ENCODE measurements around the gene ANO2.

ANO2 gene

GRCh38 chr12:5882511-5883190 lies 62.4 kb downstream of the ANO2 start:
- Histone ChIP-seq H3K4me3 (ENCODE audit: low read length) (no peak overlapping the region), H3K27ac (ENCODE audit: low read depth, low read length) (no peak overlapping the region), H3K9me3 (ENCODE audit: insufficient read depth, low read depth, low read length) (no peaks in the 10 kb centered on the region), H3K9ac (ENCODE audit: low read depth, low read length) (no peak overlapping the region), H3K27me3 (ENCODE audit: insufficient read depth, low read length) (no peaks in the 10 kb centered on the region), H3K4me1 (ENCODE audit: insufficient read depth, low read length) (peaks cover 16% of the 10 kb centered on the region), H3K36me3 (ENCODE audit: insufficient read depth, low read length) (no peaks in the 10 kb centered on the region)
- 69% methylated on average over 8 of the region's 8 CpGs for WGBS

DNA sequence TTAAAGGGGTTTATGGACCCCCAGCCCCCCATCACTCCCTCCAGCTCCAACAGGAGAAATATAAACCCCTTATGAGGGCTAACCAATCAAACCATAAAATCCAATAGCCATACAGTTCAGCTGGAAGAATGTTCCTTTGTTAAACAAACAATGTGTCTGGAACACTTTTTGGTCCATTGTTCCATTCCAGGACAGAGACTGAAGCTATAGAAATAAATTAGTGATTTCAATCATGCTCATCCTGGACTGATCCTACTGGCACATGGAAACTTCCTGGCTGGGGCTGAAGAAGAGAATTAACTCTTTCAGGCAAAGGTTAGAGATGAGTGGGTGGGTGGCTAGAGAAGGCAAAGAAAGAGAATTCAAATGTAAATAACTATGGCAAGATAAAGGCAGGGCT lies 63.4 kb downstream of the ANO2 start:
- no peak overlapping the region for H3K27ac ChIP-seq (ENCODE audit: low read depth, low read length)
- no peaks in the 10 kb centered on the region for H3K27me3 ChIP-seq (ENCODE audit: insufficient read depth, low read length)
- peaks cover 16% of the 10 kb centered on the region for H3K4me1 ChIP-seq (ENCODE audit: insufficient read depth, low read length)
- H3K9ac ChIP-seq (ENCODE audit: low read depth, low read length), result no peak overlapping the region
- no peaks in the 10 kb centered on the region for H3K9me3 ChIP-seq (ENCODE audit: insufficient read depth, low read depth, low read length)
- H3K36me3 ChIP-seq (ENCODE audit: insufficient read depth, low read length), result no peaks in the 10 kb centered on the region
- no peak overlapping the region for H3K4me3 ChIP-seq (ENCODE audit: low read length)

DNA sequence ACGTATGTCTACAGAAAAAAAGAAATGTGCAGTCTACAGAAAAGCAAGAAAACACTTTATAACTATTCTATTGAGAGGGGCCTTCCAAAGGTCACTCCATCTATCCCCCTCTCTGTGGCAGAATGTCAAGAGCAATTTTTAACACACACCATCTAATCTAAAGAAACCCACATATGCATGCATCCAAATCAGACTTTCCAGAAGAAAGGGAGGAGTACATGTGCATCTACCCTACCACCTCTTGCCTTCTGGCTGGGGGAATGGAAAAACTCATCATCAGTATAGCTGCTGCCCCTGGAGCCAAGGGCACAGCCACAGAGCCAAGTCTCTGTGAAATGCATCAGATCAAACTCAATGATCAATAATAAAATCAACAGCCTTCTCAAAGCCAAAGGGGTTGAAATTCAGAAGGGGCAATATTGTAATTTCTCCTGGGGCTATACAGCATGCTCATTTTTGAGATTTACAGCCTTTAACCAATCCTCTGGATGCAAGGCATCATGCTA lies 63.9 kb downstream of the ANO2 start:
- Histone ChIP-seq H3K36me3 (ENCODE audit: insufficient read depth, low read length) (no peaks in the 10 kb centered on the region), H3K9ac (ENCODE audit: low read depth, low read length) (no peak overlapping the region), H3K9me3 (ENCODE audit: insufficient read depth, low read depth, low read length) (no peaks in the 10 kb centered on the region), H3K27ac (ENCODE audit: low read depth, low read length) (no peak overlapping the region), H3K4me1 (ENCODE audit: insufficient read depth, low read length) (peaks cover 16% of the 10 kb centered on the region), H3K4me3 (ENCODE audit: low read length) (no peak overlapping the region), H3K27me3 (ENCODE audit: insufficient read depth, low read length) (no peaks in the 10 kb centered on the region)
- no CpG with 5 or more reads among the region's 1 CpG for WGBS

- H3K27me3 ChIP-seq (ENCODE audit: insufficient read depth, low read length), result no peaks in the 10 kb centered on the region
- H3K9ac ChIP-seq (ENCODE audit: low read depth, low read length), result no peak overlapping the region
- no peaks in the 10 kb centered on the region for H3K36me3 ChIP-seq (ENCODE audit: insufficient read depth, low read length)
- WGBS, result 95% methylated on average over 3 of the region's 4 CpGs
- no peaks in the 10 kb centered on the region for H3K9me3 ChIP-seq (ENCODE audit: insufficient read depth, low read depth, low read length)
- no peak overlapping the region for H3K4me3 ChIP-seq (ENCODE audit: low read length)
- no peak overlapping the region for H3K27ac ChIP-seq (ENCODE audit: low read depth, low read length)
- peaks cover 6% of the 10 kb centered on the region; the same call in 1 of the 2 replicates for H3K4me1 ChIP-seq (ENCODE audit: insufficient read depth, low read length)
Measured at GRCh38 chr12:5875851-5876250, 69.2 kb downstream of the ANO2 start.

DNA sequence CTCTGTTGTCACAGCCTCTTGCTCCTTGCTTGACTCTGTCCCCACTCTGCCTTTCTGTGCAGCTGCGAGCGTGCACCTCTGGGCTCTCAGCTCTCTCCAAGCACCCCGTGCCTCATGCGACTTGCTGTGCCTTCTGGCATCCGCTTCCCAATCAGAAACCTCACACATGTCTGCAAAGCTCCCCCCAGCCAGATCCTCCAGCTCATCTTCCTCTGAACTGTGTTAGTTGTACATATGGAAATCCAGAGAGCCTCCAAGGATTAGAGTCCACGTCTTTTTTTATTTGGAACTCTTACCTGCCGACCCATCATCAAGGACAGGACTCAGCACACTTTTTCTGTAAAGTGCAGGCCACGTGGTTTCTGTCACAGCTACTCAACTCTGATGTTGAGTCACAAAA lies 70.5 kb downstream of the ANO2 start:
- Histone ChIP-seq H3K4me3 (ENCODE audit: low read length) (no peak overlapping the region), H3K36me3 (ENCODE audit: insufficient read depth, low read length) (no peaks in the 10 kb centered on the region), H3K27me3 (ENCODE audit: insufficient read depth, low read length) (no peaks in the 10 kb centered on the region), H3K27ac (ENCODE audit: low read depth, low read length) (no peak overlapping the region), H3K4me1 (ENCODE audit: insufficient read depth, low read length) (peaks cover 6% of the 10 kb centered on the region; the same call in 1 of the 2 replicates), H3K9ac (ENCODE audit: low read depth, low read length) (no peak overlapping the region), H3K9me3 (ENCODE audit: insufficient read depth, low read depth, low read length) (no peaks in the 10 kb centered on the region)
- WGBS, result 90% methylated on average over 8 of the region's 8 CpGs

GRCh38 chr12:5873281-5873919 lies 71.7 kb downstream of the ANO2 start:
- peaks cover 6% of the 10 kb centered on the region; the same call in 1 of the 2 replicates for H3K4me1 ChIP-seq (ENCODE audit: insufficient read depth, low read length)
- 63% methylated on average over 10 of the region's 10 CpGs for WGBS
- H3K36me3 ChIP-seq (ENCODE audit: insufficient read depth, low read length), result no peaks in the 10 kb centered on the region
- no peak overlapping the region for H3K4me3 ChIP-seq (ENCODE audit: low read length)
- H3K27me3 ChIP-seq (ENCODE audit: insufficient read depth, low read length), result no peaks in the 10 kb centered on the region
- no peak overlapping the region for H3K9ac ChIP-seq (ENCODE audit: low read depth, low read length)
- no peak overlapping the region for H3K27ac ChIP-seq (ENCODE audit: low read depth, low read length)
- H3K9me3 ChIP-seq (ENCODE audit: insufficient read depth, low read depth, low read length), result no peaks in the 10 kb centered on the region

DNA sequence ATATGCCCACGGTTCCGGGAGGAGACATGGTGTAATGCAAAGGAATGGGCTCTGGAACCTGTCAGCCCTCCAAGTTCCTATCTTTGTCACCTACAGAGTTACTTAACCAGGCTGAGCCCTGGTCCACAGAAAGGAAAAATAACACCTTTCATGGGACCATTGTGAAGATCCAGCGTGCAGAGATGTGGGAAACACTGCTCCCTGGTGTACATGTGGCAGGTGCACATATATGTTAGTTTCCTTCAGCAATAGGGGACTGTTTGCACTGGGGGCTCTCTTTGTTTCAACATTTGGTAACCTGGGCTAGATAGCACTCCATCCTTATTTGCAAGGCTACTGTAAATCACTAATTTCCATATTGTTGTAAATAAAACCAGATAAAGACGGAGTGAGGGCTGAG lies 72.3 kb downstream of the ANO2 start:
- H3K27me3 ChIP-seq (ENCODE audit: insufficient read depth, low read length), result no peaks in the 10 kb centered on the region
- 89% methylated on average over 4 of the region's 4 CpGs for WGBS
- H3K27ac ChIP-seq (ENCODE audit: low read depth, low read length), result no peak overlapping the region
- H3K4me1 ChIP-seq (ENCODE audit: insufficient read depth, low read length), result peaks cover 6% of the 10 kb centered on the region; the same call in 1 of the 2 replicates
- H3K9me3 ChIP-seq (ENCODE audit: insufficient read depth, low read depth, low read length), result no peaks in the 10 kb centered on the region
- no peaks in the 10 kb centered on the region for H3K36me3 ChIP-seq (ENCODE audit: insufficient read depth, low read length)
- H3K4me3 ChIP-seq (ENCODE audit: low read length), result no peak overlapping the region
- no peak overlapping the region for H3K9ac ChIP-seq (ENCODE audit: low read depth, low read length)

GRCh38 chr12:5871741-5872140 lies 73.3 kb downstream of the ANO2 start:
- H3K4me1 ChIP-seq (ENCODE audit: insufficient read depth, low read length), result peaks cover 6% of the 10 kb centered on the region; the same call in 1 of the 2 replicates
- H3K27me3 ChIP-seq (ENCODE audit: insufficient read depth, low read length), result no peaks in the 10 kb centered on the region
- H3K27ac ChIP-seq (ENCODE audit: low read depth, low read length), result no peak overlapping the region
- H3K9ac ChIP-seq (ENCODE audit: low read depth, low read length), result no peak overlapping the region
- no peaks in the 10 kb centered on the region for H3K36me3 ChIP-seq (ENCODE audit: insufficient read depth, low read length)
- no peaks in the 10 kb centered on the region for H3K9me3 ChIP-seq (ENCODE audit: insufficient read depth, low read depth, low read length)
- no peak overlapping the region for H3K4me3 ChIP-seq (ENCODE audit: low read length)
- WGBS, result 86% methylated on average over 1 of the region's 1 CpG

- Histone ChIP-seq H3K36me3 (ENCODE audit: insufficient read depth, low read length) (no peaks in the 10 kb centered on the region), H3K4me3 (ENCODE audit: low read length) (no peak overlapping the region), H3K27me3 (ENCODE audit: insufficient read depth, low read length) (no peaks in the 10 kb centered on the region), H3K4me1 (ENCODE audit: insufficient read depth, low read length) (peaks cover 6% of the 10 kb centered on the region; the same call in 1 of the 2 replicates), H3K27ac (ENCODE audit: low read depth, low read length) (no peak overlapping the region), H3K9me3 (ENCODE audit: insufficient read depth, low read depth, low read length) (no peaks in the 10 kb centered on the region), H3K9ac (ENCODE audit: low read depth, low read length) (no peak overlapping the region)
- 84% methylated on average over 3 of the region's 3 CpGs for WGBS
Measured at GRCh38 chr12:5870183-5870582, 74.9 kb downstream of the ANO2 start.

DNA sequence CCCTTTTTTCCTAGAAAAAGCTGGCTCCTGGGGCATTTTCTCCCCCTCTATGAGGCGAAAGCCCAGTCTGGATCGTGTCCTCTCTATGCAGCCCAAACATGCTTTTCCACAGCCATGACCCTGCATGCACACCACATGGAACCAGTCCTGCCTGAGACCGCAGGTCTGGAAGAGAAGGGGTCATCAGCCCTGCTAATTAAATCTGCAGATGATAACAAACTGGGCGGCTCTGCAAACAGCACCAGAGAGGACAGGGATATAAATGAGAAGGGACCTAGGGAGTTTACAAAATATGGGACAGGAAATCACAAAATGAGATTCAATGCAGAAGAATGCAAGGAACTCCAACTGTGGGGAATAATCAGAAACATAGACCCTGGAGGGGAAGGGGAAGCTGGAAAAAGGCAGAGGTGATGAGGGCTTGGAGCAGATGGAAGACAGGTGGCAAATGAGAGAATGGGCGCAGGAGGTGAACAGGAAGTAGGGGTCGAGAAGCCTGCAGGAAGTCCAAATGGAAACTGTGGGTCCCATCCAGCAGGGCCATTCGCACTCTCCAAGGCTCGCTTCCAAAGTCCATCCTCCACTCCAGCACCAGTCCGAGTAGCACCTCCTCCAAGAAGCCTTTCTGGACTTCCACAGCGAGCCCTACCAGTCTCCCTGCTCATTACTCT lies 76.3 kb downstream of the ANO2 start:
- WGBS, result 92% methylated on average over 10 of the region's 10 CpGs
- Histone ChIP-seq H3K27me3 (ENCODE audit: insufficient read depth, low read length) (no peaks in the 10 kb centered on the region), H3K4me1 (ENCODE audit: insufficient read depth, low read length) (0 out of 2 replicates have a peak, but pooled peaks cover 6% of the 10 kb centered on the region), H3K9me3 (ENCODE audit: insufficient read depth, low read depth, low read length) (no peaks in the 10 kb centered on the region), H3K4me3 (ENCODE audit: low read length) (no peak overlapping the region), H3K27ac (ENCODE audit: low read depth, low read length) (no peak overlapping the region), H3K9ac (ENCODE audit: low read depth, low read length) (no peak overlapping the region), H3K36me3 (ENCODE audit: insufficient read depth, low read length) (no peaks in the 10 kb centered on the region)

DNA sequence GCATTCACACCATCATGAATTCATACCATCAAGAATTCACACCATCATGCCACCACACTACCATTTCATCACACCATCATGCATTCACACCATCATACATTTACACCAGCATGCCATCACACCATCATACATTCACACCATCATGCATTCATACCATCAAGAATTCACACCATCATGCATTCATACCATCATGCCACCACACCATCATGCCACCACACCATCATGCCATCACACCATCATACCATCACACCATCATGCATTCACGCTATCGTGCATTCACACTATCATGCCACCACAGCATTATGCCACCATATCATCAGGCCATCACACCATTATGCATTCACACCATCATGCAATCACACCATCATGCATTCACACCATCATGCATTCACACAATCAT lies 79.7 kb downstream of the ANO2 start:
- Histone ChIP-seq H3K9ac (ENCODE audit: low read depth, low read length) (no peak overlapping the region), H3K27ac (ENCODE audit: low read depth, low read length) (no peak overlapping the region), H3K4me1 (ENCODE audit: insufficient read depth, low read length) (no peaks in the 10 kb centered on the region), H3K27me3 (ENCODE audit: insufficient read depth, low read length) (no peaks in the 10 kb centered on the region), H3K36me3 (ENCODE audit: insufficient read depth, low read length) (no peaks in the 10 kb centered on the region), H3K9me3 (ENCODE audit: insufficient read depth, low read depth, low read length) (no peaks in the 10 kb centered on the region), H3K4me3 (ENCODE audit: low read length) (no peak overlapping the region)
- 95% methylated on average over 2 of the region's 2 CpGs for WGBS

All from HUES64 (cell line).